ENCODE results near the gene DENND4A.

Gene DENND4A

DNA sequence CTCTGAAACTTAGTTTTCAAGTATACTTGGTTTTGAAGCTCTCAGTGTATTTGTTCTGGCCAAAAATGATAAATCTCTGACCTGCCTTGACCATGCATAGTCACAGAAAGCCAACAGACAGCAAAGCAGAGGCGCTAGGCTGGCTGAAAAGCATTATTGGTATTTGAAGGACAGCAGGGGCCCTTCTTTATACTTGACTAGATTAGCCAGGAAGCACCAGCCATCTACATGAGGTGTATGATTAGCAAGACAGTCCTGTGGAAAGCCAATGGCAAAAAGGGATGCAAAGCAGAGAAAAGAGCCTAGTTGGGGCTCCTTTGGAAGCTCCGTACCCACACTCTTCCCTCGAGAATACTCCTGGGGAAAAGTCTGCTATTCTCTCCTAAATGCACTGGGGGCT, 162.5 kb downstream of the DENND4A start:
- Histone ChIP-seq H3K27ac (no peak overlapping the region), H3K36me3 (no peaks in the 10 kb centered on the region), H3K9me3 (no peaks in the 10 kb centered on the region), H3K4me3 (ENCODE audit: low read depth in 1 of 2, low read length in 1 of 2) (no peak overlapping the region), H3K4me1 (ENCODE audit: control insufficient read depth in 1 of 2, insufficient read depth in 1 of 2, low read depth in 1 of 2, low read length in 1 of 2) (no peaks in the 10 kb centered on the region), H3K27me3 (no peaks in the 10 kb centered on the region)
- TF ChIP-seq, protein P1, sequence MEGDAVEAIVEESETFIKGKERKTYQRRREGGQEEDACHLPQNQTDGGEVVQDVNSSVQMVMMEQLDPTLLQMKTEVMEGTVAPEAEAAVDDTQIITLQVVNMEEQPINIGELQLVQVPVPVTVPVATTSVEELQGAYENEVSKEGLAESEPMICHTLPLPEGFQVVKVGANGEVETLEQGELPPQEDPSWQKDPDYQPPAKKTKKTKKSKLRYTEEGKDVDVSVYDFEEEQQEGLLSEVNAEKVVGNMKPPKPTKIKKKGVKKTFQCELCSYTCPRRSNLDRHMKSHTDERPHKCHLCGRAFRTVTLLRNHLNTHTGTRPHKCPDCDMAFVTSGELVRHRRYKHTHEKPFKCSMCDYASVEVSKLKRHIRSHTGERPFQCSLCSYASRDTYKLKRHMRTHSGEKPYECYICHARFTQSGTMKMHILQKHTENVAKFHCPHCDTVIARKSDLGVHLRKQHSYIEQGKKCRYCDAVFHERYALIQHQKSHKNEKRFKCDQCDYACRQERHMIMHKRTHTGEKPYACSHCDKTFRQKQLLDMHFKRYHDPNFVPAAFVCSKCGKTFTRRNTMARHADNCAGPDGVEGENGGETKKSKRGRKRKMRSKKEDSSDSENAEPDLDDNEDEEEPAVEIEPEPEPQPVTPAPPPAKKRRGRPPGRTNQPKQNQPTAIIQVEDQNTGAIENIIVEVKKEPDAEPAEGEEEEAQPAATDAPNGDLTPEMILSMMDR (IDR thresholded peaks at IDR 0.05), result no peak

DNA sequence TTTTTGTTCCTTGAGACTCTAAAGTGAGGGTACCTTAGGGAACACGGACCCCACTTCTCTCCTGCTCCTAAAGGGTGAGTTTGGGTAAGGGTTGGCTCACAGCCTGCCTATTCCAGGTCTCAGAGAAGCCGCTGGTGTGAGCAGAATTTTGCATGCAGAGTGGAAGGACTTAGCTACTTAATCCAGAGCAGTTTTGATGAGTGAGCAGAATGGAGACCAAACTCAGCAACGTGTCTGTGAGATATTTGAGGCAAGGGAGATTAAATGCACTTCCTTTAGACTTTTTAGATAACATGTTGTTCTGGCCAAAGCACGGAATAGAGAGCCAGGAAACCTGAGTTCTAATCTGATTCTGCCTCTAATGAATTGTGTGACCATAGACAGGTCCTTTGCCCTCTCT, 165.2 kb downstream of the DENND4A start:
- no peak overlapping the region for H3K4me3 ChIP-seq (ENCODE audit: low read depth in 1 of 2, low read length in 1 of 2)
- TF ChIP-seq, protein P1 (IDR thresholded peaks at IDR 0.05), result no peak
- no peak overlapping the region for H3K27ac ChIP-seq
- H3K27me3 ChIP-seq, result no peaks in the 10 kb centered on the region
- H3K9me3 ChIP-seq, result no peaks in the 10 kb centered on the region
- no peaks in the 10 kb centered on the region for H3K36me3 ChIP-seq
- no peaks in the 10 kb centered on the region for H3K4me1 ChIP-seq (ENCODE audit: control insufficient read depth in 1 of 2, insufficient read depth in 1 of 2, low read depth in 1 of 2, low read length in 1 of 2)

DNA sequence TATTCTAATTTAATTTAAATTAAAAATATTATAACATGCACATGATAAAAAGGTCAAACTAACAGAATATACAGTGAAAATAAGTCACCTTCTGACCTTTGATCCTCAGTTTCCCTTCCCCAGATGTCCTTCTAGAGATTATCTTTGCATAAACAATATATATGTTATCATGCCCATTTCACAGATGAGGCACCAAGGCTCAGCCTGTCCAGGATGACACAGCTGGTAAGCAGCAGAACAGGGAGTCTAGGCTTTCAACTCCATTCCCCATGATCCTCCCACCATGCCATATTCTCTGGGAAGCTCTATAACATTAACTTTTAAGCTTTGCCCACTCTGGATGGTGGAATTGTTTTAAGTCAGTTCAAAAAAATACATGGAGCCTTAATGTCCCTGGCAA, 169.0 kb downstream of the DENND4A start:
- TF ChIP-seq, protein P1 (IDR thresholded peaks at IDR 0.05), result no peak
- no peak overlapping the region for H3K27ac ChIP-seq
- H3K4me1 ChIP-seq (ENCODE audit: control insufficient read depth in 1 of 2, insufficient read depth in 1 of 2, low read depth in 1 of 2, low read length in 1 of 2), result no peaks in the 10 kb centered on the region
- no peaks in the 10 kb centered on the region for H3K27me3 ChIP-seq
- H3K4me3 ChIP-seq (ENCODE audit: low read depth in 1 of 2, low read length in 1 of 2), result no peak overlapping the region
- H3K36me3 ChIP-seq, result no peaks in the 10 kb centered on the region
- H3K9me3 ChIP-seq, result no peaks in the 10 kb centered on the region

DNA sequence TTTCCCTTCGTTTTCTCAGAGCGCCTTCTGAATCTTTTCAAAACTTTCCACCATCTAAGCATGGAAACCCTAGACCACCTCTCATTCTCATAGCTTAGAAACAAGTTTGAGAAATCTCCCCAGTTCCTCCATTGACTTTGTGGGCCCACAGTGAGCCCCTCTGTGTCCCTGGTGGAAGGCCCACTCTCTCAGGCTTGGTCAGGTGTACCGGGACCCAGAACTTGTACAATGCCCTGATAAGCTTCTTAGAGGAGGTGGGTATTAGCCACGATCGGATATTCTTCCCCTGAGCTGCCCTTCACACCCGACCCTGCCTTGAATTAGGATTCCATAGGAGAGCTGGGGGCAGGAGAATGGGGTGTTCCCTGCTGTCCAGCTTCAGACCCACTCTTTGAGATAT, 170.5 kb downstream of the DENND4A start, which contains the start of gene SLC24A1:
TSS of gene SLC24A1 (plus strand) at position 301 of the 400 bp plus-strand sequence. CDS start 2,143 bp downstream, outside the sequence.
- Histone ChIP-seq H3K4me3 (ENCODE audit: low read depth in 1 of 2, low read length in 1 of 2) (no peak within 1 kb of the TSS), H3K9me3 (no peaks in the 10 kb centered on the region), H3K27me3 (no peaks in the 10 kb centered on the region), H3K4me1 (ENCODE audit: control insufficient read depth in 1 of 2, insufficient read depth in 1 of 2, low read depth in 1 of 2, low read length in 1 of 2) (no peaks in the 10 kb centered on the region), H3K27ac (no peak within 1 kb of the TSS), H3K36me3 (no peaks in the 10 kb centered on the region)
- TF ChIP-seq, protein P1 (IDR thresholded peaks at IDR 0.05), result no peak

DNA sequence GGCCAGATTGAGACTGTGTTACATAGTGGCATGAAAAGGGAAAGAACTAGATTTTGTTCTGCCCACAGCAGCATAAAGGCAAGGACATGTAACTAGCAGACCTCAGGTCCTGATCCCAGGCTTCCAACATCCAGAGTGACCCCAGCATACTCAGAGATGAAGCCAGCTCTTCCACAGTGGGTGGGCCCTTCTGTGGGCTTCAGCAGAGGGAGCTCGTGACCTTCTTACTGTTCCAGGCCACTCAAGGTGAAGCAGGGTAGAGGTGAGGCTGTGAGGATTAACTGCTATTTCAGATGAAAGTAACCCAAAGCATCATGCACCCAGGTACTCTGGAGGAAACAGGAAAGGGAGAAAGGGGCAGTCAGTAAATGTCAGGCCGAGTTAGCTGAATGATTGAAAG, 171.3 kb downstream of the DENND4A start:
- Histone ChIP-seq H3K27ac (no peak overlapping the region), H3K4me1 (ENCODE audit: control insufficient read depth in 1 of 2, insufficient read depth in 1 of 2, low read depth in 1 of 2, low read length in 1 of 2) (no peaks in the 10 kb centered on the region), H3K4me3 (ENCODE audit: low read depth in 1 of 2, low read length in 1 of 2) (no peak overlapping the region), H3K36me3 (no peaks in the 10 kb centered on the region), H3K9me3 (no peaks in the 10 kb centered on the region), H3K27me3 (no peaks in the 10 kb centered on the region)
- TF ChIP-seq, protein P1 (IDR thresholded peaks at IDR 0.05), result no peak
